Measurements from ENCODE around the gene KRTAP10-9. TPM values are rescaled to one million over a fixed set of nuclear protein-coding genes. Genes with fewer than 3 reads are reported as not detected.
A peak's percentile ranks its signal among the peaks of the same experiment; 100 is the strongest.

The KRTAP10-9 gene
- polyA plus RNA-seq, 1 donor (not counting 4 experiments of a cell fraction or from before 2014, with no cell fraction given), result not detected

DNA sequence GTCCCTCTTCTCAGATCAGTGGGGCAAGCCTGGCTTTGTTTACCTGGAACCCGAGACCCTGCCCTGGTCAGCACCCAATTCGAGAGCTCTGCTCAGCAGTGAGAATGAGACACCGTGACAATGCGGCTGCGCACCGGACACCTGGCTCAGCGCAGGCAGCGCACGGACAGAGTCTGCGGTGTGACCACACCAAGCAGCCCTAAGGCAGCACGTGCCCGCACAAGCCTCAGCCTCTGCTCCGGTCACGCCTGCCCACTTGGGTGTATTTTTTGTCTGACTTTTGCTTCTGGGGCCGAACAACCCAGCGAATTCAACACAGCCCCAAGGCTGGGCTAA is 10.3 kb upstream of the KRTAP10-9 start:
- H3K27me3 ChIP-seq (ENCODE audit: control insufficient read depth, extremely low read depth, insufficient read depth, low read length), result peaks cover 19% of the 10 kb centered on the region
- no peaks in the 10 kb centered on the region for H4K20me1 ChIP-seq (ENCODE audit: control insufficient read depth, extremely low read depth, insufficient read depth, low read length)
- H3K27ac ChIP-seq (ENCODE audit: control insufficient read depth, insufficient read depth, low read length), result no peak overlapping the region
- H3K9me3 ChIP-seq (ENCODE audit: control insufficient read depth, low read depth, low read length), result peaks cover 7% of the 10 kb centered on the region
- TF ChIP-seq EZH2 (IDR thresholded peaks at IDR 0.05; ENCODE audit: low read length), result no peak
- TF ChIP-seq, protein P1, sequence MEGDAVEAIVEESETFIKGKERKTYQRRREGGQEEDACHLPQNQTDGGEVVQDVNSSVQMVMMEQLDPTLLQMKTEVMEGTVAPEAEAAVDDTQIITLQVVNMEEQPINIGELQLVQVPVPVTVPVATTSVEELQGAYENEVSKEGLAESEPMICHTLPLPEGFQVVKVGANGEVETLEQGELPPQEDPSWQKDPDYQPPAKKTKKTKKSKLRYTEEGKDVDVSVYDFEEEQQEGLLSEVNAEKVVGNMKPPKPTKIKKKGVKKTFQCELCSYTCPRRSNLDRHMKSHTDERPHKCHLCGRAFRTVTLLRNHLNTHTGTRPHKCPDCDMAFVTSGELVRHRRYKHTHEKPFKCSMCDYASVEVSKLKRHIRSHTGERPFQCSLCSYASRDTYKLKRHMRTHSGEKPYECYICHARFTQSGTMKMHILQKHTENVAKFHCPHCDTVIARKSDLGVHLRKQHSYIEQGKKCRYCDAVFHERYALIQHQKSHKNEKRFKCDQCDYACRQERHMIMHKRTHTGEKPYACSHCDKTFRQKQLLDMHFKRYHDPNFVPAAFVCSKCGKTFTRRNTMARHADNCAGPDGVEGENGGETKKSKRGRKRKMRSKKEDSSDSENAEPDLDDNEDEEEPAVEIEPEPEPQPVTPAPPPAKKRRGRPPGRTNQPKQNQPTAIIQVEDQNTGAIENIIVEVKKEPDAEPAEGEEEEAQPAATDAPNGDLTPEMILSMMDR (optimal IDR thresholded peaks at IDR 0.05 in 1 of 3, IDR thresholded peaks at IDR 0.05 in 1 of 3, conservative IDR thresholded peaks at IDR 0.05 in 1 of 3; ENCODE audit: extremely low read depth in 1 of 3, insufficient read depth in 2 of 3, low read length in 3 of 3), result no peak
- peak overlapping the region; percentile 56 for H3K4me2 ChIP-seq (ENCODE audit: control insufficient read depth, extremely low read depth, insufficient read depth, low read depth, low read length)
- H3K36me3 ChIP-seq (ENCODE audit: control insufficient read depth in 2 of 2, extremely low read depth in 1 of 2, insufficient read depth in 2 of 2, low read length in 2 of 2), result no peaks in the 10 kb centered on the region
- no peaks in the 10 kb centered on the region for H3K9me1 ChIP-seq (ENCODE audit: control insufficient read depth, extremely low read depth, insufficient read depth, low read length)
- dilution Hi-C loops (cut with MboI; ENCODE audit: extremely low pct_ligation_motif_present, low sequenced_read_pairs), result no loop called here
- no peak overlapping the region for H3K4me3 ChIP-seq (ENCODE audit: control insufficient read depth in 2 of 3, extremely low read depth in 1 of 3, insufficient read depth in 2 of 3, low read depth in 1 of 3, low read length in 3 of 3)
- peaks cover 7% of the 10 kb centered on the region for H3K4me1 ChIP-seq (ENCODE audit: control insufficient read depth, extremely low read depth, insufficient read depth, low read length)
- H3K9ac ChIP-seq (ENCODE audit: control insufficient read depth, extremely low read depth, insufficient read depth, low read length), result no peak overlapping the region
- no peaks in the 10 kb centered on the region for H3K79me2 ChIP-seq (ENCODE audit: control insufficient read depth, insufficient read depth, low read length)
- H2AFZ ChIP-seq (ENCODE audit: control insufficient read depth, low read length), result no peak overlapping the region
- DNase-seq (ENCODE audit: low read depth, low spot score) (no peak), FAIRE-seq (no peak)

DNA sequence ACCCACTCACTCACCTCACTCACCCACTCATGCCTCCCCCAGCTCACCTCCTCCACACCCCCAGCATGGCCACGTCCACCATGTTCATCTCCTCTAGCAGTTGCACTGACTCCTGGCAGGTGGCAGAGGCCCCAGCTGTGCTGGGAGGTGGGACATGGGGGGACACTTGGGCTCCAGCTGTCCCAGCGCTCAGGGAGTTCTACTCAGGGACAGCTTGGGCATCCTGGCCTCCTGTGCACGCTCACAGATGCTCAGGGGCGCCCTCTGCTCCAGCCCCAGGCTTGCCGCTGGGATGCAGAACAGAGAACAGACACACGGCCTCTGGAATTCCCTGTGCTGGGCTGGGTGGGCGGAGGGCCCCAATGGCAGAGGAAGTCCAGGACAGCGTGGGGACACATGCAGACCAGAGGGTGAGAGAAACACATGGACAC is 9.8 kb upstream of the KRTAP10-9 start:
- Histone ChIP-seq H3K9me1 (ENCODE audit: control insufficient read depth, extremely low read depth, insufficient read depth, low read length) (no peaks in the 10 kb centered on the region), H3K9ac (ENCODE audit: control insufficient read depth, extremely low read depth, insufficient read depth, low read length) (no peak overlapping the region), H3K9me3 (ENCODE audit: control insufficient read depth, low read depth, low read length) (peaks cover 2% of the 10 kb centered on the region), H3K4me3 (ENCODE audit: control insufficient read depth in 2 of 3, extremely low read depth in 1 of 3, insufficient read depth in 2 of 3, low read depth in 1 of 3, low read length in 3 of 3) (no peak overlapping the region), H3K27me3 (ENCODE audit: control insufficient read depth, extremely low read depth, insufficient read depth, low read length) (peaks cover 19% of the 10 kb centered on the region), H4K20me1 (ENCODE audit: control insufficient read depth, extremely low read depth, insufficient read depth, low read length) (no peaks in the 10 kb centered on the region), H3K4me2 (ENCODE audit: control insufficient read depth, extremely low read depth, insufficient read depth, low read depth, low read length) (no peak overlapping the region), H3K4me1 (ENCODE audit: control insufficient read depth, extremely low read depth, insufficient read depth, low read length) (peaks cover 7% of the 10 kb centered on the region), H3K27ac (ENCODE audit: control insufficient read depth, insufficient read depth, low read length) (no peak overlapping the region), H3K36me3 (ENCODE audit: control insufficient read depth in 2 of 2, extremely low read depth in 1 of 2, insufficient read depth in 2 of 2, low read length in 2 of 2) (no peaks in the 10 kb centered on the region), H2AFZ (ENCODE audit: control insufficient read depth, low read length) (no peak overlapping the region), H3K79me2 (ENCODE audit: control insufficient read depth, insufficient read depth, low read length) (no peaks in the 10 kb centered on the region)
- TF ChIP-seq EZH2 (IDR thresholded peaks at IDR 0.05; ENCODE audit: low read length), result no peak
- TF ChIP-seq, protein P1 (optimal IDR thresholded peaks at IDR 0.05 in 1 of 3, IDR thresholded peaks at IDR 0.05 in 1 of 3, conservative IDR thresholded peaks at IDR 0.05 in 1 of 3; ENCODE audit: extremely low read depth in 1 of 3, insufficient read depth in 2 of 3, low read length in 3 of 3), result no peak
- DNase-seq (ENCODE audit: low read depth, low spot score) (no peak), FAIRE-seq (no peak)
- dilution Hi-C loops (cut with MboI; ENCODE audit: extremely low pct_ligation_motif_present, low sequenced_read_pairs), result no loop called here
